ENCODE data around the gene SOX5.

The SOX5 gene

GRCh38 chr12:23611320-23611719 lies 338.1 kb downstream of the SOX5 start:
- H3K4me1 ChIP-seq (ENCODE audit: insufficient read depth, low read length, poor library complexity, severe bottlenecking): no peaks in the 10 kb centered on the region
- no peaks in the 10 kb centered on the region for H3K27me3 ChIP-seq (ENCODE audit: insufficient read depth, low read length, poor library complexity, severe bottlenecking)
- H3K9ac ChIP-seq (ENCODE audit: low read depth, low read length, poor library complexity, severe bottlenecking): no peak overlapping the region
- no peak overlapping the region for H3K4me3 ChIP-seq (ENCODE audit: low read length, poor library complexity, severe bottlenecking)
- TF ChIP-seq CTCF (conservative IDR thresholded peaks at IDR 0.05; ENCODE audit: low read length) (no peak), EZH2phosphoT487 (IDR thresholded peaks at IDR 0.05; ENCODE audit: borderline replicate concordance) (no peak)
- no peaks in the 10 kb centered on the region for H3K79me2 ChIP-seq (ENCODE audit: insufficient read depth, low read length)
- H4K20me1 ChIP-seq (ENCODE audit: insufficient read depth, low read length, poor library complexity, severe bottlenecking): no peaks in the 10 kb centered on the region
- no peak overlapping the region for H2AFZ ChIP-seq (ENCODE audit: low read length)
- H3K9me2 ChIP-seq (replicated peaks; ENCODE audit: low read depth, low read length): no peaks in the 10 kb centered on the region
- H3K4me2 ChIP-seq (ENCODE audit: low read depth, low read length, poor library complexity, severe bottlenecking): no peak overlapping the region
- H3K9me3 ChIP-seq (ENCODE audit: insufficient read depth, low read depth, low read length): no peaks in the 10 kb centered on the region
- no peaks in the 10 kb centered on the region for H3F3A ChIP-seq (ENCODE audit: low read depth)
- H3K36me3 ChIP-seq (ENCODE audit: insufficient read depth, low read length): no peaks in the 10 kb centered on the region

- no peak overlapping the region for H3K4me3 ChIP-seq (ENCODE audit: low read length, poor library complexity, severe bottlenecking)
- H3K9me2 ChIP-seq (replicated peaks; ENCODE audit: low read depth, low read length): no peaks in the 10 kb centered on the region
- H3K4me1 ChIP-seq (ENCODE audit: insufficient read depth, low read length, poor library complexity, severe bottlenecking): no peaks in the 10 kb centered on the region
- no peaks in the 10 kb centered on the region for H3K36me3 ChIP-seq (ENCODE audit: insufficient read depth, low read length)
- H3K9ac ChIP-seq (ENCODE audit: low read depth, low read length, poor library complexity, severe bottlenecking): no peak overlapping the region
- H3F3A ChIP-seq (ENCODE audit: low read depth): no peaks in the 10 kb centered on the region
- H3K27me3 ChIP-seq (ENCODE audit: insufficient read depth, low read length, poor library complexity, severe bottlenecking): no peaks in the 10 kb centered on the region
- no peaks in the 10 kb centered on the region for H3K79me2 ChIP-seq (ENCODE audit: insufficient read depth, low read length)
- H2AFZ ChIP-seq (ENCODE audit: low read length): no peak overlapping the region
- H4K20me1 ChIP-seq (ENCODE audit: insufficient read depth, low read length, poor library complexity, severe bottlenecking): no peaks in the 10 kb centered on the region
- H3K4me2 ChIP-seq (ENCODE audit: low read depth, low read length, poor library complexity, severe bottlenecking): no peak overlapping the region
- peaks cover 4% of the 10 kb centered on the region; the same call in 1 of the 2 replicates for H3K9me3 ChIP-seq (ENCODE audit: insufficient read depth, low read depth, low read length)
- no peak for TF ChIP-seq EZH2phosphoT487 (IDR thresholded peaks at IDR 0.05; ENCODE audit: borderline replicate concordance)
- no peak for TF ChIP-seq CTCF (conservative IDR thresholded peaks at IDR 0.05; ENCODE audit: low read length)
These were observed 348.6 kb downstream of the SOX5 start for GRCh38 chr12:23600919-23601318.

- Histone ChIP-seq H4K20me1 (ENCODE audit: insufficient read depth, low read length, poor library complexity, severe bottlenecking) (no peaks in the 10 kb centered on the region), H3K9me3 (ENCODE audit: insufficient read depth, low read depth, low read length) (peaks cover 4% of the 10 kb centered on the region; the same call in 1 of the 2 replicates), H3K9ac (ENCODE audit: low read depth, low read length, poor library complexity, severe bottlenecking) (no peak overlapping the region), H3K4me2 (ENCODE audit: low read depth, low read length, poor library complexity, severe bottlenecking) (no peak overlapping the region), H3K9me2 (replicated peaks; ENCODE audit: low read depth, low read length) (no peaks in the 10 kb centered on the region), H2AFZ (ENCODE audit: low read length) (no peak overlapping the region), H3K27me3 (ENCODE audit: insufficient read depth, low read length, poor library complexity, severe bottlenecking) (no peaks in the 10 kb centered on the region), H3K36me3 (ENCODE audit: insufficient read depth, low read length) (no peaks in the 10 kb centered on the region), H3K79me2 (ENCODE audit: insufficient read depth, low read length) (no peaks in the 10 kb centered on the region), H3F3A (ENCODE audit: low read depth) (no peaks in the 10 kb centered on the region), H3K4me1 (ENCODE audit: insufficient read depth, low read length, poor library complexity, severe bottlenecking) (no peaks in the 10 kb centered on the region), H3K4me3 (ENCODE audit: low read length, poor library complexity, severe bottlenecking) (no peak overlapping the region)
- TF ChIP-seq EZH2phosphoT487 (IDR thresholded peaks at IDR 0.05; ENCODE audit: borderline replicate concordance): no peak
These were observed 352.9 kb downstream of the SOX5 start for GRCh38 chr12:23596568-23596967.

- H4K20me1 ChIP-seq (ENCODE audit: insufficient read depth, low read length, poor library complexity, severe bottlenecking): no peaks in the 10 kb centered on the region
- no peaks in the 10 kb centered on the region for H3K27me3 ChIP-seq (ENCODE audit: insufficient read depth, low read length, poor library complexity, severe bottlenecking)
- H3K4me1 ChIP-seq (ENCODE audit: insufficient read depth, low read length, poor library complexity, severe bottlenecking): no peaks in the 10 kb centered on the region
- no peaks in the 10 kb centered on the region for H3K79me2 ChIP-seq (ENCODE audit: insufficient read depth, low read length)
- H3K36me3 ChIP-seq (ENCODE audit: insufficient read depth, low read length): no peaks in the 10 kb centered on the region
- H3F3A ChIP-seq (ENCODE audit: low read depth): no peaks in the 10 kb centered on the region
- no peak overlapping the region for H2AFZ ChIP-seq (ENCODE audit: low read length)
- H3K4me3 ChIP-seq (ENCODE audit: low read length, poor library complexity, severe bottlenecking): no peak overlapping the region
- no peaks in the 10 kb centered on the region for H3K9me3 ChIP-seq (ENCODE audit: insufficient read depth, low read depth, low read length)
- no peak overlapping the region for H3K9ac ChIP-seq (ENCODE audit: low read depth, low read length, poor library complexity, severe bottlenecking)
- no peaks in the 10 kb centered on the region for H3K9me2 ChIP-seq (replicated peaks; ENCODE audit: low read depth, low read length)
- TF ChIP-seq EZH2phosphoT487 (IDR thresholded peaks at IDR 0.05; ENCODE audit: borderline replicate concordance): no peak
- TF ChIP-seq CTCF (conservative IDR thresholded peaks at IDR 0.05; ENCODE audit: low read length): no peak
- no peak overlapping the region for H3K4me2 ChIP-seq (ENCODE audit: low read depth, low read length, poor library complexity, severe bottlenecking)
These were observed 361.5 kb downstream of the SOX5 start for GRCh38 chr12:23587833-23588559.
